Activated T-helper 1 cell treated with anti-CD3 and anti-CD28 coated beads, Interleukin-12 subunit alpha, Interleukin-12 subunit beta, Interleukin-2, Interleukin-4 antibody, amounts not matched to agents 30 ng/mL and 10 ng/mL and 1 ng/mL, durations not matched to agents 14 hours and 24 hours and 36 hours (primary cell): Measurements from ENCODE around the gene PTPRK. TPM values are rescaled to one million over a fixed set of nuclear protein-coding genes. Genes with fewer than 3 reads are reported as not detected.
A peak's percentile ranks its signal among the peaks of the same experiment; 100 is the strongest.

Experiments
- DNase-seq: peaks from one replicate; pipeline ENCODE4 v3.0.0; 2021; ENCODE audit warnings: low spot score
- H3K27ac Mint-ChIP-seq: one replicate; pipeline ENCODE4 v1.8.0; 2021; ENCODE audit warnings: mild to moderate bottlenecking, mixed read lengths
- H3K27me3 Mint-ChIP-seq: one replicate; pipeline ENCODE4 v1.8.0; 2022; ENCODE audit warnings: mild to moderate bottlenecking, moderate library complexity, mixed read lengths; ENCODE audit not compliant: insufficient read depth
- H3K36me3 Mint-ChIP-seq: one replicate; pipeline ENCODE4 v1.8.0; 2021; ENCODE audit warnings: low read depth, mixed read lengths
- H3K4me1 Mint-ChIP-seq: one replicate; pipeline ENCODE4 v1.8.0; 2021; ENCODE audit warnings: low read depth, mixed read lengths
- H3K4me3 Mint-ChIP-seq: one replicate; pipeline ENCODE4 v1.8.0; 2021; ENCODE audit warnings: mild to moderate bottlenecking, moderate library complexity, mixed read lengths
- H3K9me3 Mint-ChIP-seq: one replicate; pipeline ENCODE4 v1.8.0; 2021; ENCODE audit warnings: mixed read lengths
- intact Hi-C: fragments of 100-400 bp; cut with micrococcal nuclease; formaldehyde crosslinking; loops from one replicate; pipeline ENCODE4 v1.15.1; 2024
- total RNA-seq: library from RNA; stranded (reverse); gene quantifications from 2 replicates; pipeline ENCODE4 v1.2.3, GENCODE V29; 2022

PTPRK gene
- total RNA-seq, 1 donor from 2014 or later = 3.2 TPM

DNA sequence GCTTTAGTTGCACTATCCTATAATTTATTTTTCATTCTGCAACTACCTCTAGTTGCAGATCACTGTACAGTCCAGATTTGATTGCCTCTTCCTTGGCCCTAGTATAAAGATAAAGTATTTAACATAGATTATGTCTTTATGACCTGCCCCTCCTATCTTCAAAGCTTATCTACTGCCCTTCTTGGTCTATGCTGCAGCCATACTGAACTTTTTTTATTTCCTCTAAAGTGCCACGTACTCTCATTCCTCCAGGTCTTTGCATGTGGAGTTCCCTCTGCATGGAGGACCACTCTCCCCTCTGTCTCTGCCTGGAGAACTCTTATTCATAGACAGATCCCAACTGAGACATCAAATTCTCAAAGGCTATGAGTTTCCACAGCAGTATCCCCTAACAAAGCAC lies 168.0 kb downstream of the PTPRK start:
- intact Hi-C loops = no loop called here
- Mint-ChIP-seq H3K9me3 (no peaks in the 10 kb centered on the region), H3K36me3 (no peaks in the 10 kb centered on the region), H3K4me3 (no peak overlapping the region), H3K27ac (no peak overlapping the region), H3K4me1 (no peaks in the 10 kb centered on the region), H3K27me3 (peaks cover 7% of the 10 kb centered on the region)
- DNase-seq = no peak

DNA sequence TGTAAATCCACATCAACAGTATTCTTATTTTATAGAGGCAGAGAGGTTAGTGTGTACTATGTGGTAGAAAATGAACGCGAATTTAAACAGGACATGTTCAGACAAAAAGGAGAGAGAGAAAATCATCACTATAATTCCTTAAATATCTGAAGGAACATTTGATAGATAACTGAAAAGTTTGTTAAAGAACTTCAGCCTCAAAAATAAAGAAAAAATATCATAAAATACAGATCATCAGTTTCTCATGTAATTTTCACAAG lies 169.2 kb downstream of the PTPRK start:
- Mint-ChIP-seq H3K27me3 (peaks cover 11% of the 10 kb centered on the region), H3K36me3 (no peaks in the 10 kb centered on the region), H3K4me1 (no peaks in the 10 kb centered on the region), H3K27ac (no peak overlapping the region), H3K4me3 (no peak overlapping the region), H3K9me3 (no peaks in the 10 kb centered on the region)
- DNase-seq = no peak
- intact Hi-C loops = no loop called here

DNA sequence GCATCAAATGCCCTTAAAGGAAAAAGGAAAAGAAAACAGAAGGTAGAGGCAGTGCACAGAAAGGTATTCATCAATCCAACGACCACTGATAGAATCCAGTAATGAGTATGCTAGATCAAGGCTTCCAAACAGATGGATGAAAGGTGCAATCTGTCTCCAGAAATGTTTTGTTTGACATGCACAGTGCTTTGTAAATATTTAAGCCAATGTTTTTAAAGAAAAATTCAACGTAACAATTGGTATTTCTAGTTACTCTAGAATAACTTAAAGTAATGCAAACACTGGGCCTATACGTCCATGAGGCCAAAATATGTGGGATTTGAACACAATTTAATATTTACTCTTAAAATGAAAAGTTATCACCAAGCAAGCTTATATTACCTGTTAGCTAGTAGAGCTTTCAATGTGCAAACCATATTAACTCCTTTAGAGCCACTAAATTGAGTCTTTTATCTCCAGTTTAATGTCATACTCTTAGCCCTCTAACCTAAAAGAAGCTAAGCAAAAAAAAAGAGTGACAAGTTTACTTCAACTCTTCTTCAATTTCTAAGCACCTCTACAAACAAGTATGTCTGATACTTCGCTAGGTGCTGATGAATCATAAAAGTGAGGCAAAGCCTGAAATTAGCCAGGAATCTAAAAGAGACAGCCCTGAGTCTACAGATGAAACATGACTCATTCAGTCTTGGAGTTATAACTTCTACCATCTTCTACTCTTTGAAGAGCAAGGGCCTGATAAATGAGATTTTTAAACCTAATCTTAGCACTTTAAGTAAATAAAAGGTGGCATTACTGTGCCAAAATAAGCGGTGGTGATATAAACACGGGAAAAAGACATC lies 169.8 kb downstream of the PTPRK start:
- Mint-ChIP-seq H3K4me1 (no peaks in the 10 kb centered on the region), H3K4me3 (no peak overlapping the region), H3K9me3 (no peaks in the 10 kb centered on the region), H3K27ac (no peak overlapping the region), H3K27me3 (peaks cover 11% of the 10 kb centered on the region), H3K36me3 (no peaks in the 10 kb centered on the region)
- intact Hi-C loops = no loop called here
- no peak for DNase-seq

DNA sequence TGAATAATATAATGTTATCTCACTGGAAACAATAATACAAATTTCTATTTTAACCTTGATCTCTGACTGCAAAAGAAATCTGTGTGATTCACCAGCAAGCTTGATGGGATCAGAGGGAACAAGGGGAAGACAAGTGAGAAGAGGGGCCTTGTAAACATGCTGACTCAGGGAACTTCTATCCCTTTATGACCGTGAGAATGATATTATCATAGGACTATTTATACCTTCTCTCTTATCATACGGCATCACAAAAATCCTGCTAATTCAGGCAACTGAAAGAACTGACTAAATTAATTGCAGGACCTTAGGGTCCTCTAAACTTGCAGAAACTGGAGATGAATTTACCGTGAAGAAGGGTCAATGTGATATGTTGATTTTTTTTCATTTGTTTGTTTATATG lies 173.3 kb downstream of the PTPRK start:
- Mint-ChIP-seq H3K9me3 (no peaks in the 10 kb centered on the region), H3K4me1 (no peaks in the 10 kb centered on the region), H3K36me3 (no peaks in the 10 kb centered on the region), H3K27me3 (peaks cover 8% of the 10 kb centered on the region), H3K4me3 (no peak overlapping the region), H3K27ac (no peak overlapping the region)
- intact Hi-C loops = no loop called here
- no peak for DNase-seq

DNA sequence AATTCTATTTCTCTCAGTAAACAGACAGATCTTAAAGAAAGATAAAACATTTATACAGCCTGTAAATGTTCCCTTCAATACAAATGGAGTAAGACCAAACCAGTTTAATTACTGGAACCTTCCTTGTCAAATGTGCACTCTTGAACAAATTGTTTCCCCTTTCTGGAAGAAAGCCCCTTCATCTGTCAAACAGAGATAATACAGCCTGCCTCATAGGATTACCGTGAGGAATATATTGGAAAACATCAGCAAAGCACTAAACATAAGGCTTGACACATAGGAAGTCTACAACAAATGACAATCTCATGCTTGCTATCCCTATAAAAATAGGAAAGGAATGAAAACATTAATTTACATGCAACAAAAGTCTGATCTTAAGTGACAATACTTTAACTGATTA lies 173.8 kb downstream of the PTPRK start:
- intact Hi-C loops = no loop called here
- Mint-ChIP-seq H3K27ac (no peak overlapping the region), H3K4me3 (no peak overlapping the region), H3K27me3 (peaks cover 8% of the 10 kb centered on the region), H3K4me1 (no peaks in the 10 kb centered on the region), H3K36me3 (no peaks in the 10 kb centered on the region), H3K9me3 (no peaks in the 10 kb centered on the region)
- no peak for DNase-seq

DNA sequence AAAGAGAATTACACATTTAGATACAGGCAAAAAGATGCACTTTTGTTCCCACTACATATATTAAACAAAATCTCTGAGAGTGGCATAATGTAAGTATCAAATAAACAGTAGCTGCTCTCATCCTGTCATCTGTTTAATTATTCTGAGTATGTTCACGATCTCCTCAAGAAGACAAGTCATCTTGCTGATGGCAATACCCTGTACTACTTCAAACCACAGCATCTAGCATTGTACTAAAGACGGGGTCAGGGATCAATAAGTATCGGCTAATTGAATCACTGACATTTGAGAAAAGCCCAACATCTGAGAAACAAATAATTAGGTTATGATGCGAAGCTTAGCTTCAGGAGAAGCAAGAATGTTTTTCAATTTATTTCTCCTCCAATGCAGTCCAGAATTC lies 175.1 kb downstream of the PTPRK start:
- Mint-ChIP-seq H3K9me3 (no peaks in the 10 kb centered on the region), H3K36me3 (no peaks in the 10 kb centered on the region)
- intact Hi-C loops = no loop called here

DNA sequence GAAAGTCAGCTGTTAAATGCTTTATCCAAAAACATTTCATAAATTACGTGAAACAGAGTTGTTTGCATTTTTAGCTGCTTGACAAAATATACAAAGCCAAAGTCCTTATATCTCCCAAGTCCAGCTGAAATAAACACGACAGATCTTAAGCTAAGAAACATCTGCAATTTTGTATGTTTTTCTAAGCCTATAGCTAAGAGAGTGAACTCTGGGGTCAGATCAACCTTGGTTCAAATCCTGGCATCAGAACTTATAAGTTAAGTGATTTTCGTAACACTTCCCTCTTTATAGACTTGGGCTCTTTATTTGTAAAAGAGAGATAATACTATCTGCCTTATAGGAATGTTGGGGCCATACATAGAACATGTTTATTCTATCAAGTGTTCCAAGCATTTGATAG lies 176.7 kb downstream of the PTPRK start:
- Mint-ChIP-seq H3K9me3 (no peaks in the 10 kb centered on the region), H3K4me1 (no peaks in the 10 kb centered on the region), H3K36me3 (no peaks in the 10 kb centered on the region), H3K27me3 (peaks cover 8% of the 10 kb centered on the region), H3K4me3 (no peak overlapping the region), H3K27ac (no peak overlapping the region)
- intact Hi-C loops = no loop called here
- no peak for DNase-seq

More for the DNA sequence above, 175.1 kb downstream of the PTPRK start:
- no peak overlapping the region for H3K27ac Mint-ChIP-seq
- no peak for DNase-seq
- H3K27me3 Mint-ChIP-seq = peaks cover 8% of the 10 kb centered on the region
- no peak overlapping the region for H3K4me3 Mint-ChIP-seq
- H3K4me1 Mint-ChIP-seq = no peaks in the 10 kb centered on the region

DNA sequence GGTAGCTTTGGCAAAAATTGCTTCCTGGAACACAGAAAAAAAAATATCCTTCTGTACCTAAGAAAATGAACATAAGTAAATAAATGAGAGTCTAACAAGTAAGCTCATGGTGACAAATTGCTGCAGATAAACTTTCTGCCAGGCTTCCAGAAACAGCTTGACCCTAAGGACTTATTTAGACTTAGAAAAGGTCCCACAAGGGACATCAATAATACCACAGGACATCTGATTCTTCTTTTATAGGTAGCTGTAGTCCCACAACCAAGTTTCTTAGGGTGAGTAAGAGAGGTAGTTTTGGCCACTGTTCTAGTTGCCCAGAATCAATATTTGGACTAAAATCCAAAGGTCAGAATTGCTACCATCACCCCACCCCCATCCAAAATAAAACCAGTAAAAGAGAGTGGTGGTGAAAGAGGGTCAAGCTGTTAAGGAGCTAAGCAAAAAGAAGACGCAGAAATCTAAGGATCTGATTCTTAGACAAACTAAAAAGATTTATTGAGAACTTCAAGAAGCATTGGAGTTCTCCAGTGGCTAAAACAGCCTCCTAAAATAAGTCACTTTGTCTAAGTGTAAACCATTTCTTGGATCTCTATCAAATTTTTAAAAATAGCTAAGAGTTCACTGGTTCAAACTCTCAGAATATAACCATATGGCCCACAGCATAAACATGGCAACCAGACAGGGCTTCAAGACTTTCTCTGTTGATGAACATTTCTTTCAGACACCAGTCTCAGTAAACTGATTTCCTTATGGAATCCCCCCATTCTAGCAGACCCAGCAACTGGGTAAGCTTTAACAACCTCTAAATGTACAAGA lies 180.6 kb downstream of the PTPRK start:
- Mint-ChIP-seq H3K9me3 (no peaks in the 10 kb centered on the region), H3K4me3 (no peak overlapping the region), H3K36me3 (no peaks in the 10 kb centered on the region), H3K27me3 (peaks cover 3% of the 10 kb centered on the region), H3K4me1 (no peaks in the 10 kb centered on the region), H3K27ac (no peak overlapping the region)
- no peak for DNase-seq
- intact Hi-C loops = no loop called here

DNA sequence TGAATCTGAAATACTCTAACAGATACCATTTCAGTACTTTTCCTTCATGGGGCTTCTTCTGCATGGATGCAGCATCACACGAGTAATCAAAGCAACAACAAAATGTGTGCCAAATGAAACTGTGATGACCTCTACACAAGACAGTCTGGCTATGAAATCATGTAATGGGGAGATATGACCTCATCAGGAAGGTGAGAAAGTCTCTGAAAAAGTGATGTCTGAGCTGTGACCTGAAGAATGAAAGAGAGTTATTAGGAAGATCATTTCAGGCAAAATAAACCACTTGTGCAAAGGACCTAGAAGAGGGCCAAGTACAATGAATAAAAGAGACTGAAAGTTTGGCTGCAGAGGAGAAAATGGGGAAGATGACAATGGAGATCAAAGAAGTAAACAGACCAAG lies 182.8 kb downstream of the PTPRK start:
- no peak for DNase-seq
- Mint-ChIP-seq H3K9me3 (no peaks in the 10 kb centered on the region), H3K4me1 (no peaks in the 10 kb centered on the region), H3K27ac (no peak overlapping the region), H3K27me3 (peaks cover 5% of the 10 kb centered on the region), H3K4me3 (no peak overlapping the region), H3K36me3 (no peaks in the 10 kb centered on the region)
- intact Hi-C loops = no loop called here

DNA sequence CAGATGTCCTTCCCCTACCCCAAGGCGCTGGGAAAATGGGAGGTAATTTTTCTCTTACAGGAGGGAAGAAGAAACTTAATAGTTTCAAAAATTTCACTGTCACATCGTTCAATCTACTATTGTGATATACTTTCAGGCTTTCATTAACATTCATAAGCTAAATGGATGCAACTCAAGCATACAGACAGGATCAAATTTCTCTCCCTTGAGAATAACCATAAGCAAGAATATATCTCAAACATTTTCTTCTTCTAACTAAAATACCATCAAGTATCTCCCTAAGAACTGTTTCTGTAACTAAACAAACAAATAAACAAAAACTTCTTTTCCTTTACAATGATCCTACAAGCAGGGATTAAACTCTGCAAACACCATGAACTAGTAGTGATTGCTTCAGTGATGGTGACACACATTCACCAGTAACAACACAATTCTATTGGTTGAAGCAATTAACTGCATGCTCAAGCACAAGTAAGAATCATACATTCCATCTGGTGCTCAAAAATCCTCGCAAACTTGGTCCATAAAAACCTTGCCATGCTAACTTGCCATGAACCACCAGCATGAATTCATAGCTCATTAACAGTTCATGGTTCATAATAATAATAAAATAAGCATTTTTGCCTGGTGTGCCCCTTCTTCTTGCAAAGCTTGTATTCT lies 183.8 kb downstream of the PTPRK start:
- H3K27me3 Mint-ChIP-seq = peaks cover 5% of the 10 kb centered on the region
- H3K27ac Mint-ChIP-seq = no peak overlapping the region
- no peak overlapping the region for H3K4me3 Mint-ChIP-seq
- no peaks in the 10 kb centered on the region for H3K4me1 Mint-ChIP-seq
- no peaks in the 10 kb centered on the region for H3K9me3 Mint-ChIP-seq
- no peak for DNase-seq
- H3K36me3 Mint-ChIP-seq = no peaks in the 10 kb centered on the region
- intact Hi-C loops = no loop called here

DNA sequence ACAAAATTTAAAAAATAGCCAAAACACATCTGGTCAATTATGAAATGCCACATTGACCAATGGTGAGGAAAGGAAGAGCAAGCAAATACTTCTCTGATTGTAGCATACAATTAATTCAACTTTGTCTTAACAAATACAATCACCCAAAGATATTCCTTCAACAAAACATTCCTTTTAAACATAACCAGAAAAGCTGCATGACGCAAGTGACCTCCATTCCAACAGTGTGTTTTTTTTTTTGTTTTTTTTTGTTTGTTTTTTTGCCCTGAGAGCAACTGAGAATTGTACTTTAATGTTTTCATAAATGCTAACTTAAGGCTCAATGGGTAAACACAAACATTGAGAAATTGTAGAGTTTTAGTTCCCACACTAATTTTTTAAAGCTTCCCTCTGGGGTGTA lies 184.4 kb downstream of the PTPRK start:
- intact Hi-C loops = no loop called here
- H3K36me3 Mint-ChIP-seq = no peaks in the 10 kb centered on the region
- no peak for DNase-seq
- no peaks in the 10 kb centered on the region for H3K9me3 Mint-ChIP-seq
- no peak overlapping the region for H3K4me3 Mint-ChIP-seq
- H3K27me3 Mint-ChIP-seq = peaks cover 5% of the 10 kb centered on the region
- H3K27ac Mint-ChIP-seq = no peak overlapping the region
- no peaks in the 10 kb centered on the region for H3K4me1 Mint-ChIP-seq

DNA sequence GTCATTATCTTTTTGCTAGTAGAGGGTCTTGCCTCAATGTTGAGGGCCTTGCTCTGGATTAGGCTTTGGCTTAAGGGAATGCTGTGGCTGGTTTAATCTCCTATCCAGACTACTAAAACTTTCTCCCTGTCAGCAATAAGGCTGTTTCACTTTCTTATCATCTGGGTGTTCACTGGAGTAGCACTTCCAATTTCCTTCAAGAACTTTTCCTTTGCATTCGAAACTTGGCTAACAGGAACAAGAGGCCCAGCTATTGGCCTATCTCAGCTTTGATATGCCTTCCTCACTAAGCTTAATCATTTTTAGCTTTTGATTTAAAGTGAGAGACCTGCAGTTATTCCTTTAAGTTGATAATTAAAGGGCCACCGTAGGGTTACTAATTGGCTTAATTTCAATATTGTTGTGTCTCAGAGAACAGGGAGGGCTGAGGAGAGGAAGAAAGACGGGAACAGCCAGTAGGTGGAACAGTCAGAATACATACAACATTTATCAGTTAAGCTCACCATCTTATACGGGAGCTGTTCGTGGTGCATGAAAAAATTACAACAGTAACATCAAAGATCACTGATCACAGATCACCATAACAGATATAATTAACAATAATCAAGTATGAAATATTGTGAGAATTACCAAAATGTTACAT lies 186.7 kb downstream of the PTPRK start:
- Mint-ChIP-seq H3K9me3 (no peaks in the 10 kb centered on the region), H3K27me3 (peaks cover 9% of the 10 kb centered on the region), H3K36me3 (no peaks in the 10 kb centered on the region), H3K4me3 (no peak overlapping the region), H3K4me1 (no peaks in the 10 kb centered on the region), H3K27ac (no peak overlapping the region)
- DNase-seq = no peak
- intact Hi-C loops = no loop called here

DNA sequence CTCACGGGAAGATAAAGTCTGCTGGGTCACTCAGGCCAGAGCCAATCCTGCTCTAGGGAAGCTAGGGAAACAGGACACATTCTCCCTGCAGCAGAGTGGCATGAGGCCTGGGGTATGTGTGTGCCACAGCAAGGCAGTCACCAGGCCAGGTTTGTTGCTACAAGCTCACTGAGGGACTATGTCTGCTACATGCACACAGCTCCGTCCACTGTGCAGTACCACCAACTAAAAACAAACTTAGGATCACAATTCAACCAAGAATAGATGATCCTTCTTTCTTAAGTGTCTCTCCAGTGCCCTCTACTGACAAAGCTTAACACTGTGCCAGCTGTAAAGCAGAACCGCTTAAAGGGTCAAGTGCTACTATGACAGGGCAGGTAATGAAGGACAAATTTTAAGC lies 192.5 kb downstream of the PTPRK start:
- intact Hi-C loops = loop anchor here (1.0 to 10.0 kb wide), 3 partner anchors 473 to 773 kb away; no protein-coding TSS in a partner anchor
- no peak overlapping the region for H3K4me3 Mint-ChIP-seq
- DNase-seq = peak; percentile 22
- H3K27ac Mint-ChIP-seq = no peak overlapping the region
- no peaks in the 10 kb centered on the region for H3K9me3 Mint-ChIP-seq
- H3K27me3 Mint-ChIP-seq = peaks cover 7% of the 10 kb centered on the region
- H3K36me3 Mint-ChIP-seq = no peaks in the 10 kb centered on the region
- no peaks in the 10 kb centered on the region for H3K4me1 Mint-ChIP-seq
